WI38 (cell line): Measurements from ENCODE around the gene FBXO7.

Experiments used
- H3K4me3 ChIP-seq: 2 replicates; pipeline ENCODE4 v1.5.1; 2011; ENCODE audit warnings: low read depth, mild to moderate bottlenecking, control low read depth, low read length
- TF ChIP-seq, protein P1 (sequence below): IDR thresholded peaks from 2 replicates; pipeline ENCODE4 v1.5.1; 2012; ENCODE audit warnings: low read depth, mild to moderate bottlenecking, control low read depth, low read length

The FBXO7 gene

DNA sequence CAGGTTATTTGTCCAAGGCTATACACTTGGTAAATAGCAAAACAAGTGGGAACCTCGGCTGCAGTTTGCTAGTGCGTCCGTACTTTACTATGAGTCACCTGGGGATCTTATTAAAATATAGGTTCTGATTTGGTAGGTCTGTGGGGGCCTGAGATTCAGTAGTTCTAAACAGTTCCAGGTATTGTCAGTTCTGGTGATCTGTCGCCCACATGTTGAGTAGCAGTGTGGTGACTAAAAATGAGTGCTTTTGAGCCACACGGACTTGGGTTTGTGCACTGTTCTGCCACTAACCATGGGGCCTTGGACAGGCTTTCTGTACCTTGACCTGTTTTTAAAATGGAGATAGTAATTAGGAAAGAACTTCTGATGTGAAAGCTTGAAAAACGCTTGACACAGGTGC lies 15.7 kb downstream of the FBXO7 start:
- TF ChIP-seq, protein P1, sequence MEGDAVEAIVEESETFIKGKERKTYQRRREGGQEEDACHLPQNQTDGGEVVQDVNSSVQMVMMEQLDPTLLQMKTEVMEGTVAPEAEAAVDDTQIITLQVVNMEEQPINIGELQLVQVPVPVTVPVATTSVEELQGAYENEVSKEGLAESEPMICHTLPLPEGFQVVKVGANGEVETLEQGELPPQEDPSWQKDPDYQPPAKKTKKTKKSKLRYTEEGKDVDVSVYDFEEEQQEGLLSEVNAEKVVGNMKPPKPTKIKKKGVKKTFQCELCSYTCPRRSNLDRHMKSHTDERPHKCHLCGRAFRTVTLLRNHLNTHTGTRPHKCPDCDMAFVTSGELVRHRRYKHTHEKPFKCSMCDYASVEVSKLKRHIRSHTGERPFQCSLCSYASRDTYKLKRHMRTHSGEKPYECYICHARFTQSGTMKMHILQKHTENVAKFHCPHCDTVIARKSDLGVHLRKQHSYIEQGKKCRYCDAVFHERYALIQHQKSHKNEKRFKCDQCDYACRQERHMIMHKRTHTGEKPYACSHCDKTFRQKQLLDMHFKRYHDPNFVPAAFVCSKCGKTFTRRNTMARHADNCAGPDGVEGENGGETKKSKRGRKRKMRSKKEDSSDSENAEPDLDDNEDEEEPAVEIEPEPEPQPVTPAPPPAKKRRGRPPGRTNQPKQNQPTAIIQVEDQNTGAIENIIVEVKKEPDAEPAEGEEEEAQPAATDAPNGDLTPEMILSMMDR: no peak
- H3K4me3 ChIP-seq: no peak overlapping the region

DNA sequence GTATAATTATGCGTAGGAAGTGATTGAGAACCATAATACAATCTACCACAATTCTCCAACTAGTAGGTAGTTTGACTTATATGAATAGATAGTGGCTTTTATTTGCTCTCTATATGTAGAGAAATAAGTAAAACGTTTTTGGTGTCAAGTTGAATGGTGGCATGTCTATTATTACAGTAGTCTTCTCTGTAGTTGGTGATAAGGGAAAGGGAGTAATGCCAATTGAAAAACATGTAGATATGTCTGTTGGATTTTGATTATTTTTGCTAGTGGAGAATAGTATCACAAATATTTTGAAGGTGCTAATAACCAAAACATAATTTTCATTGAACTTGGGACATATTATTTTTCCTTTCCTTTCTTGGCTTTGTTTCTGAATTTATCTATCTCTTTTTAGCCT lies 17.5 kb downstream of the FBXO7 start:
- no peak overlapping the region for H3K4me3 ChIP-seq
- TF ChIP-seq, protein P1: no peak

DNA sequence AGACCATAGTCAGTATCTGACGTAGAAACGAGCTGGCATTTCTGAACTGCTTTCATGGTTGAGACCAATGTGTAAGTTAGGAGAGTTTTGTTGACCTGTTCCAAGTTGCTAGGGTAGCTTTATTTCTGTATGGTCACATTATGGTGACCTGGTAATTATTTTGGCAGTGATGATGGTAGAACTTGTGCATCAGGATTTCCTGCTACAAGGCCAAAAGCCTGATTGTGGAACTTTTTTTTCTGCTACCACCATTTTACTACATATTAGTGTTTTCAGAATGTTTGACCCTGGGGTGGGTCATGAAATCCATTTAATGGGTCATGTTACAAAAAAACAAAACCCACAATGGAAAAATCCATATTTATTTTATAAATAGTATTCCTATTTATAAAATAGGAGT lies 18.9 kb downstream of the FBXO7 start:
- TF ChIP-seq, protein P1: no peak

DNA sequence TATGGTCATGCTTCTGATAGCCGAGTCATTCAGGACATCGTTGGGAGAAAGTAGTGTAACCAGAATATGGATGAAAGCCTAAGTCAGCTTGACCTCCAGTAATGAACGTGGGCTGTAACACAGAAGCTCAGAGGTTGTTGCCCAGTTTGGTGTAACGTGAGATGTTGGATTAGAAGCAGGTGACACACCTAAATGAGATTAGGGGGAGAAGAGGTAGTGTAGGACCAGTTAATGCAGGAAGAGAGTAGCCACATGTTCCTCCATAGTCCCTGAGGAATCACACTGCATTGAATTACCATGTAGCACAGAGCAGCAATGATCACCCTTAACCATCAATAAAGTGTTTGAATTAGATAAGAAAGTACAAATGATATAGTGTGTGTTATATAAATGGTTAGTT lies 20.4 kb downstream of the FBXO7 start:
- H3K4me3 ChIP-seq: no peak overlapping the region
- TF ChIP-seq, protein P1: no peak

More for the DNA sequence above, 18.9 kb downstream of the FBXO7 start:
- no peak overlapping the region for H3K4me3 ChIP-seq

DNA sequence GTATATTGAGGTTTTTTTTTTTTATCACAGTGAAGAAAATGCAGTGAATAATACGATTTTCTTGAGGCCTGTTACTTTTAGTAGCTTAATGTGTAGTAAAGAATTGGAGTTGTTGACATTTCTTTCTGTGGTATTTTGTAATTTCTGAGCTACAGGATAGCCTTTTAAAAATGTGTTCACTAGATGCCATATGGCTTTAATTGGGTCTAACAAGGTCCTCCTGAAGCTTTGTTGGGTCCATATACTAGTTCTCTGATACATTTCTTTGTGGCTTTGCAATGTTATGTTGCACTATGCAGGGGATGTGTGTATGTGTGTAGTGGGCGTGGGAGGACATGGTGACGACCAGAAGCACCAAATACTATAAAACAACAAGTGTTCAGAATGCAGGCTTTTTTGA lies 25.1 kb downstream of the FBXO7 start:
- TF ChIP-seq, protein P1: no peak

DNA sequence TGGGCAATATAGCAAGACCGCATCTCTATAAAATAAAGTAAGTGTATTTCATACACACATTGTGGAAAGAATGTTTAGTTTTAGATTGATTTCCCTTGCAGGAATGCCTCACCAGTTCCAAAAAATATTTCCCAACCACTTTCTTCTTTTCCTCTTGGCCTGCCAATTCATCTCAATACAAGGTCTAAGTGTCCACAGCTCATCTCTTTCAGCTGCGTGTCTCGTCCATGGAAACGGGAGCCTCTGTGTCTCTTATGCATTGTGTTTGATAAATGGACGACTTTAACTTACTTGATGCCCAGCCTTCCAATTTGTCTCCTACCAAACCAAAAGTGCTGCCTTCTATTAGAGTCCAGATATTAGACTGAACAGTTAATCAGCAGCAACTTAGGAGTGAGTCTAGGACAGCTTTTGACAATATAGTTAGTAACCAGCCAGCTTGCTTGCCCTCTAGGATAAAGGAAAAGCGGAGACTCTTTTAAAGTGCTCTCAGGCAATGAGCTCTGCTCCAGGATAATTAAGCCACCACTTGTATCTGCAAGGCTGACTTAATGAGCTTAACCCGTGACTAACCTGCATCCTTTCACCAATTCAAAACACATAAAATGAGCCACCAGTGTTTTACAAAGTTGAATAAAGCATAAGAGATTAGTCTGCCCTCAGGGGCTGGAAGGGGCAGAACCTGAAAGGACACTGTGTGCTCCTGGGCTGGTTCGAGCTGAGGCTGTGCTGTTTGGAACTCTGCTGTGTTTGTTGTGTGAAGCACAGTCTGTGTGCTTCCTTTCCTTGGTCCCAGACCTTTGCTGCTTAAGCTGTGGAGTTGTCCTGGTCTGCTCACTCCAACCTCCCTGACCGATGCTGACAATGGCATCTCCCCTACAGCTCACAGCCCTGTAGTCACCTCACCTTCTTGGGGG lies 27.5 kb downstream of the FBXO7 start:
- TF ChIP-seq, protein P1: no peak
- no peak overlapping the region for H3K4me3 ChIP-seq

More for the DNA sequence above, 25.1 kb downstream of the FBXO7 start:
- no peak overlapping the region for H3K4me3 ChIP-seq

DNA sequence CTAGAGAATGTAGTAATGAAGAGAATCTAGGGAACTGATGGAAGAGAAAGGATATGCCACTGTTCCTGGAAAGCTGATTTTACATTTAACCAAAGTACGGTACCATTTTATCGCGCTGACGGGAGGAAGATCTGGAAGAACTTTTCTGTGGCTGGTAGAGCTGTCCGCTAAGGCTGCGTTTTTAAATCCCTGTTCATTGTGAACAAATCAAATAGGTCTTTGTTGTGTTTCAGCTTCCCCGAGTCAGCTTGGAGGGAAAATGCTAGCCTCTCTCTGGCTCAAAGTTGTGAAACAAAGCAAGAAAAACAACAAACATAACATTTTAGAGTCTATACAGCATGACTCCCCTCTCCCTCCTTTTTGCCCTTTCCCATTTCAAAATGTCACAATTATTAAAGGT lies 34.4 kb downstream of the FBXO7 start:
- H3K4me3 ChIP-seq: no peak overlapping the region
- TF ChIP-seq, protein P1: no peak
